Chondrocyte (in vitro differentiated cells): ENCODE data around the gene PLEKHN1. TPM values are rescaled to one million over a fixed set of nuclear protein-coding genes. Genes with fewer than 3 reads are reported as not detected.

Experiments used
- DNase-seq: peaks from one replicate; pipeline ENCODE4 v3.0.0; 2021; ENCODE audit warnings: mixed read lengths, low spot score
- H3K27ac Mint-ChIP-seq: one replicate; pipeline ENCODE4 v1.8.0; 2021; ENCODE audit warnings: mild to moderate bottlenecking, moderate library complexity, mixed read lengths; ENCODE audit not compliant: unreplicated experiment
- H3K27me3 Mint-ChIP-seq: 2 replicates; pipeline ENCODE4 v1.8.0; 2021; ENCODE audit warnings: low read depth, mixed read lengths
- H3K36me3 Mint-ChIP-seq: 2 replicates; pipeline ENCODE4 v1.8.0; 2021; ENCODE audit warnings: low read depth, mixed read lengths
- H3K4me1 Mint-ChIP-seq: 2 replicates; pipeline ENCODE4 v1.8.0; 2021; ENCODE audit warnings: low read depth, mild to moderate bottlenecking, mixed read lengths
- H3K4me3 Mint-ChIP-seq: one replicate; pipeline ENCODE4 v1.8.0; 2021; ENCODE audit warnings: mild to moderate bottlenecking, moderate library complexity, mixed read lengths; ENCODE audit not compliant: unreplicated experiment
- H3K9me3 Mint-ChIP-seq: 2 replicates; pipeline ENCODE4 v1.8.0; 2021; ENCODE audit warnings: low read depth, mixed read lengths
- total RNA-seq: library from RNA; stranded (reverse); gene quantifications from 3 replicates; pipeline ENCODE4 v1.2.1, GENCODE V29; 2021
- TF ChIP-seq, protein P1 (sequence below): fragments of 200-600 bp; sonication (generic); IDR thresholded peaks from 2 replicates; pipeline ENCODE4 v1.5.0; 2021; ENCODE audit warnings: antibody characterized with exemption, mild to moderate bottlenecking, moderate library complexity

Gene PLEKHN1
- total RNA-seq, 1 donor from 2014 or later: 0.17 TPM

DNA sequence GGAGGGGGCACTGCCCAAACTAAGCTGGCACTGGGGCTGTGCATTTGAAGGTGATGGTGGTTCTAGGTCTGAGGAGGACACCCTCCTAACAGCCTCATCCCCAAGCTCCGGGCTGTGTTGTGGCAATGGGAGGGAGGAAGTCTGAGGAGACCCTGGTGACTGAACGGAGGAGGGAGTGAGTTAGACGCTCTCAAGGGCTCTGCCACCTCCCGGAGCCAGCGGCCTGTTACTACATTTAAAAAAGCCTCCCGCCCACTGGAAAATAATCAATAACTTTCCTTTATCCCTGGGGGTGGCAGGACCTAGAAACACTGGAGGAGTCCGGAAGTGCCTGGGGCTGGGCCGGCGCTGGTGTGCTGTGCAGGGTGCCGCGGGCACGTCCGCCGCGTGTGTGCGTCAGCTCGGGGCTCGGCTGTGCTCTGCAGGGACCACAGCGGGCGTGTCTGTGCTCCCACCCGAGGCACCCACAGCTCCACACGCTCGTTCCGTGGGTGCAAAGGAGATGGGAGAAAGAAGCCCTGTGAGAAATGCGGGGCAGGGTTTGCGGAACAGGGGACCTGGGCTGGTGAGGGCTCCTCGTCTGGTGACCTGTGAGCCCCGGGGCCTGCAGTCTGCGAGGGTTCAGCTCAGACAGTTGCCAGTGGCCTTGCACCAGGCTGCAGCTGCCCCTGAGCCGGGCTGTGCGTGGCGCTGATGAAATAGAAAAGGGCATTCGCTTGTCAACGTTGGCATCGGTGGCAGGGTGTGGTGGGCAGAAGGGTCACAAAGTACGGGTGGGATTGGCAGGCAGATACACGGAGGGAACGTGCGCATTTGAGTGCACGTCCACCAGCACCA is 37.2 kb upstream of the PLEKHN1 start:
- Mint-ChIP-seq H3K9me3 (no peaks in the 10 kb centered on the region), H3K27me3 (no peaks in the 10 kb centered on the region), H3K4me3 (no peak overlapping the region), H3K36me3 (no peaks in the 10 kb centered on the region), H3K4me1 (peaks cover 8% of the 10 kb centered on the region), H3K27ac (no peak overlapping the region)
- TF ChIP-seq, protein P1, sequence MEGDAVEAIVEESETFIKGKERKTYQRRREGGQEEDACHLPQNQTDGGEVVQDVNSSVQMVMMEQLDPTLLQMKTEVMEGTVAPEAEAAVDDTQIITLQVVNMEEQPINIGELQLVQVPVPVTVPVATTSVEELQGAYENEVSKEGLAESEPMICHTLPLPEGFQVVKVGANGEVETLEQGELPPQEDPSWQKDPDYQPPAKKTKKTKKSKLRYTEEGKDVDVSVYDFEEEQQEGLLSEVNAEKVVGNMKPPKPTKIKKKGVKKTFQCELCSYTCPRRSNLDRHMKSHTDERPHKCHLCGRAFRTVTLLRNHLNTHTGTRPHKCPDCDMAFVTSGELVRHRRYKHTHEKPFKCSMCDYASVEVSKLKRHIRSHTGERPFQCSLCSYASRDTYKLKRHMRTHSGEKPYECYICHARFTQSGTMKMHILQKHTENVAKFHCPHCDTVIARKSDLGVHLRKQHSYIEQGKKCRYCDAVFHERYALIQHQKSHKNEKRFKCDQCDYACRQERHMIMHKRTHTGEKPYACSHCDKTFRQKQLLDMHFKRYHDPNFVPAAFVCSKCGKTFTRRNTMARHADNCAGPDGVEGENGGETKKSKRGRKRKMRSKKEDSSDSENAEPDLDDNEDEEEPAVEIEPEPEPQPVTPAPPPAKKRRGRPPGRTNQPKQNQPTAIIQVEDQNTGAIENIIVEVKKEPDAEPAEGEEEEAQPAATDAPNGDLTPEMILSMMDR: no peak
- DNase-seq: no peak

DNA sequence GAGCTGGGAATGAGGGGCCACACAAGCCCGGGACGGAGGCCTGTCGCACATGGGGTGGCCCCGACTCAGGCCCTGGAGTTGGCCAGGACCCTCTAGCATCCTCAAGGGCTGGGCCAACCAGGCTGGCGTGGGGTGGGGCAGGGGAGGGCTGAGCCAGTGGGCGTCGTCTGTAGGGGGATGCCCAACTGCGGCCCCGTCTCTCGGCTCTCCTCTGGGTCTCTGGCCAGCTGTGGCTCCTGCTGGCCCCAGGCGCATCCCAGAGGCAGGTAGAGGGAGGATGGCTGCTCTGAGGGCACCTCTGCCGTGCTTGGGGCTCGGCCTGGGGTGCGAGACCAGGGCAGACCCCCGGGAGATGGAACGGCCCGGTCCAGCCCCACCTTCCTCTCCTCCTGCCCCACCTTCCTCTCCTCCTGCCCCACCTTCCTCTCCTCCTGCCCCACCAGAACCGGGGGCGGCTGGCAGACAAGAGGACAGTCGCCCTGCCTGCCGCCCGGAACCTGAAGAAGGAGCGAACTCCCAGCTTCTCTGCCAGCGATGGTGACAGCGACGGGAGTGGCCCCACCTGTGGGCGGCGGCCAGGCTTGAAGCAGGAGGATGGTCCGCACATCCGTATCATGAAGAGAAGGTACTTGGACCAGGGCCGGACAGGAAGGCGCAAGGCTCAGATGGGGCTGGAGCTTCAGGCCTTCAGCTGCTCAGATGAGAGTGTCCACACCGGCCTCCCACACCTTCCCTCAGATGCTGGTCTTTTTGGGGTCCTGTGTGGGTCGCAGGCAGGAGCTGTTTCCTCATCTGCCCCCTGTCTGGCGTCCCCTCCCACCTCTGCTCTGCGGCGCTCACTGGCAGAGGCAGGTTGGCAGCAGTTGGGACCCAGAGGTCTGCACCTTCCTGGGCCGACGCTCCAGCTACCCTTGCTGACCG is 36.3 kb upstream of the PLEKHN1 start:
- Mint-ChIP-seq H3K9me3 (no peaks in the 10 kb centered on the region), H3K27ac (no peak overlapping the region)

DNA sequence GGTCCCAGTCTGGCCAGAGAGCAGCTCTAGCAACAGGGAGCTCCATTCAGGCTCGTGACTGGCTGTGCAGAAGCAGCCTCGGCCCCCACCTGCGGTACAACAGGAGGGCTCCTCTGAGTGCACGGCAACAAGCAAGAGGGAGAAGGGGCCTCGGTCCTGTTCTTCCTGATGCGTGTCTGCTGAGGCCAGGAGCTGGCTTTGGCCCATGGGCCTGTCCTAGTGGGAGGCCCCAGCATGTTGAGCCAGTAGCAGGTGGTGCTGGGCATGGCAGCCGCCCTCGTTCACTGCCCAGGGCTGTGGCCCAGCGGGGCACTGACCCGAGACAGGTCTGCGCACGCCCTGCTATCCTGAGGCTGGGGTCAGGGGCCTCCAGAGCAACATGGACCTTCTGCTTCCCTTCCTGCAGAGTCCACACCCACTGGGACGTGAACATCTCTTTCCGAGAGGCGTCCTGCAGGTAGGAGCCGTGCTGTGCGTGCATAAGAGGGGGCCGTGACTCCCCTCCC is 35.6 kb upstream of the PLEKHN1 start:
- H3K9me3 Mint-ChIP-seq: no peaks in the 10 kb centered on the region
- H3K4me3 Mint-ChIP-seq: no peak overlapping the region
- no peak overlapping the region for H3K27ac Mint-ChIP-seq
- no peaks in the 10 kb centered on the region for H3K36me3 Mint-ChIP-seq
- TF ChIP-seq, protein P1: no peak
- peaks cover 14% of the 10 kb centered on the region for H3K4me1 Mint-ChIP-seq
- no peak for DNase-seq
- H3K27me3 Mint-ChIP-seq: no peaks in the 10 kb centered on the region

More for the DNA sequence above, 36.3 kb upstream of the PLEKHN1 start:
- Mint-ChIP-seq H3K4me1 (peaks cover 10% of the 10 kb centered on the region), H3K36me3 (no peaks in the 10 kb centered on the region), H3K27me3 (no peaks in the 10 kb centered on the region), H3K4me3 (no peak overlapping the region)
- DNase-seq: no peak
- TF ChIP-seq, protein P1: no peak

DNA sequence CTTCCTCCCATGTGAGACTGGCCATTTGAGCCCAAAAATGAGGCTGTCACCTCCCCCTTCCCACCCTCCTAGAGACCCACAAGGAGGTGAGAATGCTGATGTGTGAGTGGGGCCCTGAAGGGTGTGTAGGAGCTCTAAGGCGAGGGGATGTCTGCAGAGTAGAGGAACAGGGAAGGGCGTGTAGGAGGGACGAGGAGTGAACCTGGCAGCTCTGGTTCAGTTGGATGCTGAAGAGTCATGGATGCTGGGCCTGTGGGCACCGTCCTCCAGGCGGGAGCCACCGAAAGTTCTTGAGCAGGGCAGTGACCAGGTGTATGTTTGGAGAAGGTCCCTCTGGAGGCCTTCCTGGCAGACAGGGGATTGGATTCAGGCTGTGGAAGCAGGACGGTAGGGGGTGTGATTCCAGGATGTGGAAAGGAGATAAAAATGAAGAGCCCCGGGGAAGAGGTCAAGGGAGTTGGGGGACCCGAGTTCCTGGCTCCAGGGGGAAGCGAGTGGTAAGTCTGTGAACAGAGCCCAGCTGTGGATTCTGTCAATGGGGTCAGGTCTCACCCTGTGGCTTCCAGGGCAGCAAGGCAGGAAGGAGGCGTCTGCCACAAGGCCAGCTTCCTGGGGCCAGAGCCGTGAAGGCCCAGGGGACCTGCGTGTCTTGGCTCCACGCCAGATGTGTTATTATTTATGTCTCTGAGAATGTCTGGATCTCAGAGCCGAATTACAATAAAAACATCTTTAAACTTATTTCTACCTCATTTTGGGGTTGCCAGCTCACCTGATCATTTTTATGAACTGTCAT is 34.7 kb upstream of the PLEKHN1 start:
- Mint-ChIP-seq H3K4me3 (no peak overlapping the region), H3K4me1 (peaks cover 12% of the 10 kb centered on the region), H3K9me3 (no peaks in the 10 kb centered on the region), H3K36me3 (no peaks in the 10 kb centered on the region), H3K27ac (no peak overlapping the region), H3K27me3 (no peaks in the 10 kb centered on the region)
- TF ChIP-seq, protein P1: no peak
- DNase-seq: no peak
